Astrocyte of the cerebellum (primary cell): ENCODE measurements around the gene VPS4A.

Experiments
- DNase-seq: peaks from one replicate; pipeline ENCODE4 v3.0.0-alpha.2; 2011; ENCODE audit warnings: low read depth
- H3K4me3 ChIP-seq: 2 replicates; pipeline ENCODE4 v1.5.1; 2011; ENCODE audit warnings: mild to moderate bottlenecking, low read depth, low read length, moderate library complexity
- in situ Hi-C: cut with HindIII; loops from 2 replicates; pipeline ENCODE4 v1.10.0; 2017; ENCODE audit warnings: low sequenced_read_pairs
- TF ChIP-seq, protein P1 (sequence below): IDR thresholded peaks from 2 replicates; pipeline ENCODE4 v1.5.1; 2012; ENCODE audit warnings: low read length, low read depth, moderate library complexity, mild to moderate bottlenecking; ENCODE audit errors: missing control alignments

Gene VPS4A

DNA sequence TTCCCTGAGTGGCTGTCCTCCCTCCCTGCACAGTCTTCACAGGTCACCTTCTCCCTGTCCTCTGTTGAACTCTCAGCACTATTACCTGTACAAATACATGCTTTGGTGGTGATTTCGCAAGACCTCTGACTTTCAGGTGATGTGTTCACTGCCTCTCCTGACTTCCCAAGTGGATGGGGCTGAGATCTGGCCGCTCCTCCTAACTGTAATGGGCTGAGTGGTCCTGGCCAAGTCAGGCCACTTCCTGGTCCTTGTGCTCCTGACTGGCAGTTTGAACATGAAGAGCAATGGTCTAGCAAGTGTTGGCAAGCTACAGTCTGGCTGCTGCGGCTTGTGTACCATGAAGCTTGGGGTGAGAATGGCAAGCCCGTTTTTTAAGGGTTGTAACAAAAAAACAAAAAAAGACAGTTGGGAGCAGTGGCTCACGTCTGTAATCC, 52.1 kb downstream of the VPS4A start:
- no peak for DNase-seq
- TF ChIP-seq, protein P1, sequence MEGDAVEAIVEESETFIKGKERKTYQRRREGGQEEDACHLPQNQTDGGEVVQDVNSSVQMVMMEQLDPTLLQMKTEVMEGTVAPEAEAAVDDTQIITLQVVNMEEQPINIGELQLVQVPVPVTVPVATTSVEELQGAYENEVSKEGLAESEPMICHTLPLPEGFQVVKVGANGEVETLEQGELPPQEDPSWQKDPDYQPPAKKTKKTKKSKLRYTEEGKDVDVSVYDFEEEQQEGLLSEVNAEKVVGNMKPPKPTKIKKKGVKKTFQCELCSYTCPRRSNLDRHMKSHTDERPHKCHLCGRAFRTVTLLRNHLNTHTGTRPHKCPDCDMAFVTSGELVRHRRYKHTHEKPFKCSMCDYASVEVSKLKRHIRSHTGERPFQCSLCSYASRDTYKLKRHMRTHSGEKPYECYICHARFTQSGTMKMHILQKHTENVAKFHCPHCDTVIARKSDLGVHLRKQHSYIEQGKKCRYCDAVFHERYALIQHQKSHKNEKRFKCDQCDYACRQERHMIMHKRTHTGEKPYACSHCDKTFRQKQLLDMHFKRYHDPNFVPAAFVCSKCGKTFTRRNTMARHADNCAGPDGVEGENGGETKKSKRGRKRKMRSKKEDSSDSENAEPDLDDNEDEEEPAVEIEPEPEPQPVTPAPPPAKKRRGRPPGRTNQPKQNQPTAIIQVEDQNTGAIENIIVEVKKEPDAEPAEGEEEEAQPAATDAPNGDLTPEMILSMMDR, result no peak
- in situ Hi-C loops, result no loop called here
- H3K4me3 ChIP-seq, result no peak overlapping the region

DNA sequence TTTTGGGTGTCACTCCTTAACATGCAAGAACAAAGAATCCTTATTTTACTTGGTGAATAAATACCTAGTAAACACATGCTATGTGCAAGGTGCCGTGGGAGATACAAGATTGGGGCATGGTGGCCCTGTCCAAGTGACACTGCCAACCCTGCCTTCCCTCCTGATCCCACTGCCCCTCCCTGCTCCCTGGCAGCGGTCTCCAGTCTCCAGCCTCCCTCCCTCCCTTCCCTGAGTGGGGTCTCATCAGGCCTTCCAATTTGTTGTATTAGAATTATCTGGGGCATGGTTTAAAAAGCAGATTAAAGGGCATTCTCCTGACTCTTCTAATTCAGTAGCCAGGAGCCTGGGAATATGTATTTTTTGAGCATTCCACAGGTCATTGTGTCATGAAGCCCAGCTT, 52.9 kb downstream of the VPS4A start:
- no peak for DNase-seq
- TF ChIP-seq, protein P1, result no peak
- in situ Hi-C loops, result no loop called here
- no peak overlapping the region for H3K4me3 ChIP-seq

DNA sequence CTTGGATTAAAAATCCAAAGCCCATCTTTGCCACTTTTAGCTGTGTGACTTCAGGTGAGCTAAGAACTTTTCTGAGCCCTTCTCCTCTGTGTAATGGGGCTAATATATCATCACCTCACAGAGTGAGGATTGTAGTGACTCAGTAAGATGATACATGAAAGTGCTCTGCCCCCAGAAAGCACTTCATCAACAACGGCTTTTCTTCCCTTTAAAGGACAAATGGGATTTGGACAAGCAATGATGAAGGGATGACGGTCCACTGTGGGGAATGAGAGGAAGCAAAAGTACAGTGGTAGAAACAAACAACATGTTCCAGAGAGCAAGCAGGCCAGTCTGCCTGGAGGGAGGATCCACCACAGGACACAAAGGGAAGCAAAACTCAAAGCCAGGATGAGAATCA, 54.8 kb downstream of the VPS4A start:
- DNase-seq, result no peak
- TF ChIP-seq, protein P1, result no peak
- H3K4me3 ChIP-seq, result no peak overlapping the region
- in situ Hi-C loops, result no loop called here

DNA sequence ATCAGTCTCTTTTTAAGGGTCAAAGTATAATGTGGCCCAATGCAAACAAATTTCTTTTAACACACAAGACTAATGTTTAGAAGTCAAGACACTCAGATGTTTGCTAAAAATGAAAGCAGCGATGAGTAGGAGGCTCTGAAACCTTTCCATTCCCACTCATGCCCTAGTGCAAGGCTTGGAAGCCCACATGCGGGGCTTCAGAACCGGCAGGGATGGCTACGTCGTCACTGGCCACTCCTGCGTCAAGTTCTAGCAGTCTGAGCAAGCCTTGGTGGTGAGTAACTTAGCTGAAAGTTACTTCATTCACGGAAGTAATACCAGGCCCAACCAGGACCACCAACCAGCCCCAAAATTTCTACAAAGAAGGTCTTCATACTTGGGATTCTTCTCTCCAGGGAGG, 55.3 kb downstream of the VPS4A start:
- TF ChIP-seq, protein P1, result no peak
- no peak for DNase-seq
- in situ Hi-C loops, result no loop called here
- no peak overlapping the region for H3K4me3 ChIP-seq

GRCh38 chr16:69367980-69368379, 56.8 kb downstream of the VPS4A start:
- TF ChIP-seq, protein P1, result no peak
- no peak overlapping the region for H3K4me3 ChIP-seq
- DNase-seq, result no peak
- in situ Hi-C loops, result no loop called here

GRCh38 chr16:69368866-69369265, 57.7 kb downstream of the VPS4A start:
- H3K4me3 ChIP-seq, result no peak overlapping the region
- in situ Hi-C loops, result no loop called here
- no peak for DNase-seq
- TF ChIP-seq, protein P1, result no peak

DNA sequence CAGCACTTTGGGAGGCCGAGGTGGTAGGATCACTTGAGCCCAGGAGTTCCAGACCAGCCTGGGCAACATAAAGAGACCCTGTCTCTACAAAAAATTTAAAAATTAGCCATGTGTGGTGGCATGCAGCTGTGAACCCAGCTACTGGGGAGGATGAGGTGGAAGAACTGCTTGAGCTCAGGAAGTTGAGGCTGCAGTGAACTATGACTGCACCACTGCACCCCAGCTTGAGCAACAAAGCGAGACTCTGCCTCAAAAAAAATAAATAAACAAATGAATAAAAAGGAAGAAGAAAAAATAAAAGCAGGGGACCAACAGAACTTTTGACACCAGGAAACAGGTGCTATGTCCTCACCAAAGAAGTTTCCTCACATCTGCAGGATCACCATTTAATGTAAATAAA, 60.4 kb downstream of the VPS4A start:
- DNase-seq, result no peak
- in situ Hi-C loops, result no loop called here
- TF ChIP-seq, protein P1, result no peak
- no peak overlapping the region for H3K4me3 ChIP-seq
